IMR-90 (cell line): ENCODE measurements around the gene S1PR1. TPM values are rescaled to one million over a fixed set of nuclear protein-coding genes. Genes with fewer than 3 reads are reported as not detected.
A peak's percentile ranks its signal among the peaks of the same experiment; 100 is the strongest.

Experiments
- ATAC-seq: fragments of 200-7000 bp; cut with Tn5 transposase; 2 replicates; pipeline ENCODE4 v1.9.1; 2020; ENCODE audit warnings: low read depth, mild to moderate bottlenecking, moderate library complexity
- BruUV-seq: library from RNA; stranded (reverse); fragments of 400-500 nt; replicated peaks from 2 replicates; lab custom pipeline; 2021; lab: Mats Ljungman, UMichigan
- CTCF ChIA-PET: fragments of 300-600 bp; formaldehyde crosslinking; extraction: SDS; loops from one replicate; lab custom pipeline; 2021; ENCODE audit warnings: antibody characterized with exemption; lab: Yijun Ruan, JAX
- POLR2A ChIA-PET: fragments of 300-600 bp; sonication (Branson Sonifier 250); formaldehyde crosslinking; loops from one replicate; lab custom pipeline; 2022; ENCODE audit warnings: antibody characterized with exemption; ENCODE audit not compliant: unreplicated experiment; lab: Charles Lee
- DNase-seq: peaks from one replicate; pipeline ENCODE4 v3.0.0; 2013
- H2AFZ ChIP-seq: replicated peaks from 2 replicates; pipeline ENCODE3; 2013; ENCODE audit warnings: low read length, mild to moderate bottlenecking; ENCODE audit not compliant: poor library complexity
- H2AK5ac ChIP-seq: 2 replicates; pipeline ENCODE4 v1.6.1; 2013; ENCODE audit warnings: low read depth, low read length, inconsistent platforms
- H2AK9ac ChIP-seq: replicated peaks from 2 replicates; pipeline ENCODE3; 2013; ENCODE audit warnings: mild to moderate bottlenecking, low read depth, low read length, moderate library complexity; ENCODE audit not compliant: poor library complexity
- H2BK120ac ChIP-seq: 2 replicates; pipeline ENCODE4 v1.6.1; 2013; ENCODE audit warnings: low read depth, low read length, inconsistent platforms
- H2BK15ac ChIP-seq: 3 replicates; pipeline ENCODE4 v1.6.1; 2013; ENCODE audit warnings: low read depth, low read length, inconsistent platforms
- H2BK20ac ChIP-seq: 2 replicates; pipeline ENCODE4 v1.6.1; 2013; ENCODE audit warnings: low read depth, mild to moderate bottlenecking, inconsistent platforms, low read length, moderate library complexity
- H2BK5ac ChIP-seq: 2 replicates; pipeline ENCODE4 v1.6.1; 2013; ENCODE audit warnings: mild to moderate bottlenecking, low read depth, low read length, inconsistent platforms; ENCODE audit not compliant: poor library complexity, severe bottlenecking
- H3K14ac ChIP-seq: replicated peaks from 2 replicates; pipeline ENCODE4 v1.6.1; 2013; ENCODE audit warnings: low read depth, low read length, inconsistent platforms
- H3K18ac ChIP-seq: 2 replicates; pipeline ENCODE4 v1.6.1; 2013; ENCODE audit warnings: low read depth, low read length, control low read depth
- H3K23ac ChIP-seq: 2 replicates; pipeline ENCODE4 v1.6.1; 2013; ENCODE audit warnings: low read depth, low read length, inconsistent platforms
- H3K27ac ChIP-seq: 2 replicates; pipeline ENCODE4 v1.5.1; 2013; ENCODE audit warnings: mild to moderate bottlenecking, control low read depth, low read length; ENCODE audit not compliant: insufficient read depth
- H3K27me3 ChIP-seq: 2 replicates; pipeline ENCODE4 v1.6.1; 2013; ENCODE audit warnings: low read length; ENCODE audit not compliant: control insufficient read depth, insufficient read depth
- H3K36me3 ChIP-seq: 2 replicates; pipeline ENCODE4 v1.6.1; 2013; ENCODE audit warnings: low read length, mixed read lengths; ENCODE audit not compliant: control insufficient read depth, insufficient read depth
- H3K4ac ChIP-seq: 2 replicates; pipeline ENCODE4 v1.6.1; 2013; ENCODE audit warnings: low read depth, low read length, inconsistent platforms
- H3K4me1 ChIP-seq: 2 replicates; pipeline ENCODE4 v1.6.1; 2013; ENCODE audit warnings: low read length, mixed read lengths; ENCODE audit not compliant: control insufficient read depth, insufficient read depth
- H3K4me2 ChIP-seq: 2 replicates; pipeline ENCODE4 v1.6.1; 2013; ENCODE audit warnings: low read depth, mild to moderate bottlenecking, control low read depth, low read length, moderate library complexity
- H3K4me3 ChIP-seq: 2 replicates; pipeline ENCODE4 v1.5.1; 2013; ENCODE audit warnings: low read depth, mild to moderate bottlenecking, control low read depth, low read length, moderate library complexity; ENCODE audit not compliant: insufficient read depth
- H3K56ac ChIP-seq: 2 replicates; pipeline ENCODE4 v1.6.1; 2013; ENCODE audit warnings: low read length, inconsistent platforms; ENCODE audit not compliant: insufficient read depth; ENCODE audit errors: extremely low read depth
- H3K79me1 ChIP-seq, 2 experiments: 2 replicates each; pipeline ENCODE4 v1.6.1; 2013; ENCODE audit warnings: low read length in 2 of 2, inconsistent platforms in 1 of 2, low read depth in 1 of 2
- H3K9ac ChIP-seq: 2 replicates; pipeline ENCODE4 v1.6.1; 2013; ENCODE audit warnings: low read depth, low read length, control low read depth
- H3K9me1 ChIP-seq: 2 replicates; pipeline ENCODE4 v1.6.1; 2013; ENCODE audit warnings: low read length, inconsistent platforms; ENCODE audit not compliant: insufficient read depth
- H3K9me3 ChIP-seq: 2 replicates; pipeline ENCODE4 v1.6.1; 2013; ENCODE audit warnings: low read length; ENCODE audit not compliant: control insufficient read depth, insufficient read depth
- H4K20me1 ChIP-seq: 2 replicates; pipeline ENCODE4 v1.6.1; 2013; ENCODE audit warnings: low read length, inconsistent platforms; ENCODE audit not compliant: insufficient read depth
- H4K5ac ChIP-seq: 2 replicates; pipeline ENCODE4 v1.6.1; 2013; ENCODE audit warnings: mild to moderate bottlenecking, low read depth, low read length, control low read depth
- H4K8ac ChIP-seq, 2 experiments: 2 replicates each; pipeline ENCODE4 v1.6.1; 2013; ENCODE audit warnings: low read depth in 2 of 2, low read length in 2 of 2, control low read depth in 1 of 2, inconsistent platforms in 1 of 2
- H4K91ac ChIP-seq: 2 replicates; pipeline ENCODE4 v1.6.1; 2013; ENCODE audit warnings: low read depth, low read length, inconsistent platforms; ENCODE audit not compliant: insufficient read depth
- BHLHE40 ChIP-seq: fragments of 150-350 bp; IDR thresholded peaks from 2 replicates; pipeline ENCODE4 v1.6.1; 2016; ENCODE audit warnings: mild to moderate bottlenecking, low read depth, low read length
- CEBPB ChIP-seq: IDR thresholded peaks from 2 replicates; pipeline ENCODE4 v1.6.1; 2012; ENCODE audit warnings: low read depth, low read length, improper control_type of control experiment
- CHD1 ChIP-seq: IDR thresholded peaks from 2 replicates; pipeline ENCODE4 v1.6.1; 2012; ENCODE audit warnings: low read depth, low read length, improper control_type of control experiment
- CTCF ChIP-seq: conservative IDR thresholded peaks from 2 replicates; pipeline ENCODE4 v1.5.1; 2012; ENCODE audit warnings: mild to moderate bottlenecking, low read depth, low read length, improper control_type of control experiment
- ELK1 ChIP-seq: fragments of 150-350 bp; IDR thresholded peaks from 2 replicates; pipeline ENCODE4 v1.6.1; 2016; ENCODE audit warnings: low read depth, mild to moderate bottlenecking, low read length, moderate library complexity, borderline replicate concordance
- FOS ChIP-seq: fragments of 150-350 bp; IDR thresholded peaks from 2 replicates; pipeline ENCODE4 v1.6.1; 2016; ENCODE audit warnings: low read depth, low read length
- MAFK ChIP-seq: IDR thresholded peaks from 2 replicates; pipeline ENCODE4 v1.6.1; 2012; ENCODE audit warnings: low read depth, low read length, improper control_type of control experiment
- MAZ ChIP-seq: IDR thresholded peaks from 2 replicates; pipeline ENCODE4 v1.6.1; 2012; ENCODE audit warnings: low read depth, mild to moderate bottlenecking, low read length, improper control_type of control experiment, moderate library complexity, borderline replicate concordance
- MXI1 ChIP-seq: IDR thresholded peaks from 2 replicates; pipeline ENCODE4 v1.6.1; 2012; ENCODE audit warnings: low read depth, mild to moderate bottlenecking, low read length, moderate library complexity, borderline replicate concordance
- POLR2A ChIP-seq: IDR thresholded peaks from 2 replicates; pipeline ENCODE4 v1.6.1; 2012; ENCODE audit warnings: mild to moderate bottlenecking, low read depth, low read length
- RAD21 ChIP-seq: IDR thresholded peaks from 2 replicates; pipeline ENCODE4 v1.6.1; 2012; ENCODE audit warnings: low read length, improper control_type of control experiment
- RCOR1 ChIP-seq: IDR thresholded peaks from 2 replicates; pipeline ENCODE4 v1.6.1; 2012; ENCODE audit warnings: mild to moderate bottlenecking, low read length, improper control_type of control experiment; ENCODE audit not compliant: insufficient replicate concordance
- RFX5 ChIP-seq: IDR thresholded peaks from 2 replicates; pipeline ENCODE4 v1.8.0; 2012; ENCODE audit warnings: low read depth, mild to moderate bottlenecking, low read length, moderate library complexity
- SMC3 ChIP-seq: fragments of 150-350 bp; IDR thresholded peaks from 2 replicates; pipeline ENCODE4 v1.6.1; 2016; ENCODE audit warnings: low read depth, mild to moderate bottlenecking, antibody characterized with exemption, low read length, moderate library complexity
- USF2 ChIP-seq: fragments of 150-350 bp; IDR thresholded peaks from 2 replicates; pipeline ENCODE4 v1.6.1; 2017; ENCODE audit warnings: mild to moderate bottlenecking, antibody characterized with exemption, low read length, low read depth
- dilution Hi-C: fragments of 300-500 bp; cut with HindIII; formaldehyde crosslinking; loops from one replicate; pipeline ENCODE4 v1.14.3; 2018; ENCODE audit warnings: low sequenced_read_pairs; ENCODE audit not compliant: unreplicated experiment
- in situ Hi-C: fragments of 300-500 bp; cut with MboI; formaldehyde crosslinking; loops from 3 replicates; pipeline ENCODE4 v1.14.3; 2019; ENCODE audit warnings: low sequenced_read_pairs, inconsistent platforms, mixed read lengths
- intact Hi-C: fragments of 100-400 bp; cut with micrococcal nuclease; formaldehyde crosslinking; loops from 2 replicates; pipeline ENCODE4 v1.10.0; 2022
- polyA plus RNA-seq, 3 experiments: library from polyadenylated mRNA; depleted of rRNA; stranded (reverse); fragments of >200 nt; gene quantifications; 2 replicates each; pipeline ENCODE4 v1.2.3, GENCODE V29; 2012; ENCODE audit warnings: low replicate concordance in 1 of 3
- total RNA-seq: library from RNA; depleted of rRNA; stranded (reverse); fragments of >200 nt; gene quantifications from 2 replicates; pipeline ENCODE4 v1.2.3, GENCODE V29; 2012

Gene S1PR1
- total and polyA plus RNA-seq, 2 of the 4 experiments (the other 2 are of a cell fraction): 12.9 to 15.6 TPM

- ChIA-PET CTCF (interaction anchor here (0.5 kb wide), 1 partner anchor 38 kb away, joined by 3 read pairs; no protein-coding TSS in a partner anchor), POLR2A (interaction anchor here (1.1 kb wide), 1 partner anchor 13 kb away, joined by 14 read pairs; no protein-coding TSS in a partner anchor)
- H3K9me3 ChIP-seq: no peaks in the 10 kb centered on the region
- peak overlapping the region; percentile 98 for H2AK5ac ChIP-seq
- H3K9ac ChIP-seq: no peak overlapping the region
- BruUV-seq: no TSS peak
- no peak overlapping the region; the same call in 1 of the 2 replicates for H4K5ac ChIP-seq
- H3K23ac ChIP-seq: peak overlapping the region; percentile 97
- peak; percentile 90 for ATAC-seq
- H4K8ac ChIP-seq: peak overlapping the region in 1 of 2 experiments; percentile 98; a peak in 2 of 4 replicates
- H3K18ac ChIP-seq: peak overlapping the region; percentile 99; the same call in 1 of the 2 replicates
- in situ Hi-C loops (no loop called here), dilution Hi-C loops (no loop called here), intact Hi-C loops (no loop called here)
- peak overlapping the region; percentile 94 for H3K14ac ChIP-seq
- TF ChIP-seq MAFK: no peak
- TF ChIP-seq CEBPB: no peak
- no peak for TF ChIP-seq MAZ
- no peak for TF ChIP-seq RAD21
- no peak for TF ChIP-seq MXI1
- no peak for TF ChIP-seq POLR2A
- no peak for TF ChIP-seq FOS
- no peak for TF ChIP-seq SMC3
- TF ChIP-seq ELK1: no peak
- no peak for TF ChIP-seq USF2
- no peak for TF ChIP-seq BHLHE40
- TF ChIP-seq RFX5: no peak
- TF ChIP-seq RCOR1: no peak
- no peak for TF ChIP-seq CTCF
- no peak for TF ChIP-seq CHD1
- peak overlapping the region; percentile 97; the same call in 1 of the 2 replicates for H2BK20ac ChIP-seq
- peaks cover 7% of the 10 kb centered on the region for H3K9me1 ChIP-seq
- H3K27ac ChIP-seq: peak overlapping the region; percentile 86
- no peaks in the 10 kb centered on the region for H3K27me3 ChIP-seq
- peak overlapping the region; percentile 91; the same call in 1 of the 2 replicates for H4K91ac ChIP-seq
- peak overlapping the region; percentile 96 for H3K4ac ChIP-seq
- H2BK120ac ChIP-seq: peak overlapping the region; percentile 98
- no peaks in the 10 kb centered on the region for H4K20me1 ChIP-seq
- H3K56ac ChIP-seq: peak overlapping the region; percentile 49; the same call in 1 of the 2 replicates
- H3K4me1 ChIP-seq: peaks cover 9% of the 10 kb centered on the region
- H2AK9ac ChIP-seq: no peak overlapping the region
- DNase-seq: peak; percentile 72
- no peak overlapping the region for H3K4me3 ChIP-seq
- no peaks in the 10 kb centered on the region for H3K36me3 ChIP-seq
- H2AFZ ChIP-seq: no peak overlapping the region
- peak overlapping the region; percentile 99; the same call in 2 of the 3 replicates for H2BK15ac ChIP-seq
- peak overlapping the region; percentile 81 for H2BK5ac ChIP-seq
- H3K79me1 ChIP-seq: no peaks in the 10 kb centered on the region
- H3K4me2 ChIP-seq: no peak overlapping the region
Observed at GRCh38 chr1:101187297-101187696, 49.5 kb upstream of the S1PR1 start.
